ENCODE results near the gene ARMC12. TPM values are rescaled to one million over a fixed set of nuclear protein-coding genes. Genes with fewer than 3 reads are reported as not detected.
A peak's percentile ranks its signal among the peaks of the same experiment; 100 is the strongest.
"Not testable (repeated sequence)": the region's sequence is repeated elsewhere in the genome, so short reads cannot be mapped to it uniquely, and the experiment has no call there.

Gene ARMC12
- total and polyA plus RNA-seq, 11 donors, result 0.19 to 0.72 (median 0.27) TPM; not detected in 6

DNA sequence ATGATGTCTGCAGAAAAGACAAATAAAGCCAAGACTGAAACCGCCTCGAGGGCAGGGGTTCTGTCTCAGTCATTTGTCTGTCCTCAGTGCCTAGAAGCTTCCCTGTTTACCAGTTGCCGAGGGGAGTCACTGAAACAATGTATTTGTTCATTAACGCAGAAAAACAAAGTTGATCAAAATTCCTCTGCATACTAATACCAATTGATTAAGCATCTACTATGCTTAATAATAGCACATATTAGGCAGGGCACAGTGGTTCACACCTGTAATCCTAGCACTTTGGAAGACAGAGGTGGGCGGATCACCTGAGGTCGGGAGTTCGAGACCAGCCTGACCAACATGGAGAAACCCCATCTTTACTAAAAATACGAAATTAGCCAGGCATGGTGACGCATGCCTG, 46.3 kb upstream of the ARMC12 start:
- no peak for ATAC-seq
- no peak overlapping the region for H3K4me3 ChIP-seq
- no peak for DNase-seq
- WGBS, 4 donors, result 94 to 98% (median 97%) methylated on average over 9 of the region's 9 CpGs
- H3K9me3 ChIP-seq, result peaks cover 0 to 6% (median 0%) of the 10 kb centered on the region in 12 donors
- no peak for TF ChIP-seq POLR2A (IDR thresholded peaks at IDR 0.05)
- TF ChIP-seq CTCF (IDR thresholded peaks at IDR 0.05), result no peak
- intact Hi-C loops (cut with DNase I), result loop anchor here in 1 of 10 donors (5.0 kb wide), 1 partner anchor 37 kb away; no protein-coding TSS in a partner anchor
- no peaks in the 10 kb centered on the region for H3K36me3 ChIP-seq
- no peaks in the 10 kb centered on the region for H3K27me3 ChIP-seq
- H3K27ac ChIP-seq, result peak overlapping the region in 5 of 12 donors; percentile 76 to 99 (median 81)
- peaks cover 0 to 51% (median 22%) of the 10 kb centered on the region in 12 donors for H3K4me1 ChIP-seq

DNA sequence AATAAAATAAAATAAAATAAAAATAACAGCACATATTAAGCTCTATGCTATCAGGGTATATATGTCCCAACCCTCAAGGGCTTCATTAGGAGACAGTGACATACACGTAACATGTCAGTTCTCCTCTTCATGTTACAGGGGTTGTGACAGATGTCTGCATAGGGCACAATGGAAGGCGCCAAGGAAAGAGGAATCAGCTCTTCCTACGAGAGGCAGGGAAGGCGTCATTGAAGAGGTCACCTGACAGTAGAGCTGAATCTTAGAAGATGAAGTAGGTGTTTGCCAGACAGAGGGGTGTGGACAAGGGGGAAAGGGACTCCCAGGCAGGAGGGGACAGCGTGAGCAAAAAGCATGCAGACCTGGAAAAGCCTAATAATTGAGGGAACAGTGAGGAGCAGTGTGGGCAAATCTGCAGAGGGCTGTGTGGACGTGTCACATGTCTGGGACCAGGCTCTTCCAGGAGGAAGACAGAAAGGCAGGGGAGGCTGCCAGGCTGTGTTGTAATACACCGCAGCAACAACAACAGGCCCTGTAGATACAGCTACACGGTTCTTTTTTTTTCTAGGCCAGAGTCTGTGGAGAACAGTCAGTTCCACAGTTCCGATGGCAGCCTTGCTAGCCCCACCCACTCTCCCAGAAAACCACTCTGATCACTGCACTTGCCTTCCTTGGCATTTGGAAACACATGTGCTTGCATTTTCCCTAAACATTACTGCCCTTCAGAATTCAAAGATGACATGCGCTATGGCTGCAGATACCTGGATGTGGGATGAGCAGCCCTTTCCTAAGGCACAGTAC, 45.6 kb upstream of the ARMC12 start:
- Histone ChIP-seq H3K9me3 (peaks cover 0 to 6% (median 0%) of the 10 kb centered on the region in 12 donors), H3K27ac (peak overlapping the region; percentile 25 to 99 (median 78)), H3K4me1 (peaks cover 0 to 43% (median 20%) of the 10 kb centered on the region in 12 donors), H3K27me3 (no peaks in the 10 kb centered on the region), H3K36me3 (no peaks in the 10 kb centered on the region), H3K4me3 (no peak overlapping the region)
- ATAC-seq, result peak; percentile 66 to 80 (median 77)
- peak; percentile 51 to 92 (median 83) for DNase-seq
- WGBS, 4 donors, result 48 to 52% (median 49%) methylated on average over 10 of the region's 10 CpGs
- intact Hi-C loops (cut with DNase I), result loop anchor here in 2 of 10 donors (1.0 to 5.0 kb wide), 2 partner anchors 31 to 36 kb away; no protein-coding TSS in a partner anchor
- no peak for TF ChIP-seq CTCF (IDR thresholded peaks at IDR 0.05)
- no peak for TF ChIP-seq POLR2A (IDR thresholded peaks at IDR 0.05)

- no peaks in the 10 kb centered on the region for H3K36me3 ChIP-seq
- no peak for TF ChIP-seq CTCF (IDR thresholded peaks at IDR 0.05)
- TF ChIP-seq POLR2A (IDR thresholded peaks at IDR 0.05), result no peak
- peaks cover 0 to 6% (median 0%) of the 10 kb centered on the region in 12 donors for H3K9me3 ChIP-seq
- H3K27ac ChIP-seq, result no peak overlapping the region
- peaks cover 0 to 27% (median 10%) of the 10 kb centered on the region in 12 donors for H3K4me1 ChIP-seq
- DNase-seq, result no peak
- no peak overlapping the region for H3K4me3 ChIP-seq
- WGBS, 4 donors, result 87 to 94% (median 90%) methylated on average over 2 of the region's 2 CpGs
- intact Hi-C loops (cut with DNase I), result loop anchor here in 1 of 10 donors (5.0 kb wide), 1 partner anchor 33 kb away; no protein-coding TSS in a partner anchor
- H3K27me3 ChIP-seq, result no peaks in the 10 kb centered on the region
- ATAC-seq, result no peak
These were observed 42.4 kb upstream of the ARMC12 start for GRCh38 chr6:35694462-35694861.

DNA sequence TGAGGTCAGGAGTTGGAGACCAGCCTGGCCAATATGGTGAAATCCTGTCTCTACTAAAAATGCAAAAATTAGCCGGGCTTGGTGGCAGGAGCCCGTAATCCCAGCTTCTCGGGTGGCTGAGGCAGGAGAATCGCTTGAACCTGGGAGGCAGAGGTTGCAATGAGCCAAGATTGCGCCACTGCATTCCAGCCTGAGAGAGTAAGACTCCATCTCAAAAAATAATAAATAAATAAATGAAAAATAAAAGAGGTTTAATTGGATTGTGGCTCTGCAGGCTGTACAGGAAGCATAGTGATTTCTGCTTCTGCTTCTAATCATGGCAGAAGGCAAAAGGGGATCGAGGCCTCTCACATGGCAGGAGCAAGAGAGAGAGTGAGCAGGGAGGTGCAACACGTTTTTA, 38.4 kb upstream of the ARMC12 start:
- not testable (repeated sequence) for H3K27ac ChIP-seq, ATAC-seq, DNase-seq, H3K27me3 ChIP-seq, H3K9me3 ChIP-seq, H3K4me3 ChIP-seq, H3K36me3 ChIP-seq, H3K4me1 ChIP-seq
- intact Hi-C loops (cut with DNase I), result loop anchor here in 1 of 10 donors (2.0 kb wide), 1 partner anchor 16 kb away; no protein-coding TSS in a partner anchor
- WGBS, 4 donors, result 92 to 96% (median 94%) methylated on average over 7 of the region's 7 CpGs

All from heart left ventricle (tissue), 16 donors.